Upper lobe of left lung (tissue), 4 donors: ENCODE results near the gene ALG9.

Source experiments
- POLR2AphosphoS5 ChIP-seq, 2 donors: sonication (generic); formaldehyde crosslinking; IDR thresholded peaks; one replicate each; pipeline ENCODE4 v1.5.1; 2017; ENCODE audit warnings: antibody characterized with exemption in 2 of 2
- TF ChIP-seq, protein P1 (sequence below), 6 experiments: fragments of 450-650 bp in 4 of 6; fragments of 200-600 bp in 2 of 6; sonication (generic) in 2 of 6; IDR thresholded peaks; one replicate each; pipeline ENCODE4 v1.5.1; 2016 to 2019; ENCODE audit warnings: antibody characterized with exemption in 6 of 6

DNA sequence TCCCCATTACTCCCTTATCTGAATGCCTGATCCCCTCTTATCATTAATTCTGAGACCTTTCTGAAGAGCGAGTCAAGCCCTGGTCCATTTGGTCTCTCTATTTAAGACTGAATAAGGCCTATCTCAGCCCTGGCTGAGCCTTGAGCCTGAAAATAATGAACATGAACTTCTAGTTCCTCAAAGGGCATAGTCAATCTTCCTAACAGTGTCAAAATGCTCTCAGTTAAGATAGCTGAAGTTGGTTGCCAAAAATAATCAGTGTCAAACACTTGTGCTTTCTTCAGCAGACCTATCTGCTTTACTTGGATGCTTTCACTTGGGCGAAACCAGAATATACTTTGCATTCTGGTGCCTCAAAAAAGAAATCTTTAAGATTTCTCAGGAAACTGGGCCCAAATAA lies 62.5 kb downstream of the ALG9 start:
- no peak for TF ChIP-seq POLR2AphosphoS5 (IDR thresholded peaks at IDR 0.05)
- TF ChIP-seq, protein P1, sequence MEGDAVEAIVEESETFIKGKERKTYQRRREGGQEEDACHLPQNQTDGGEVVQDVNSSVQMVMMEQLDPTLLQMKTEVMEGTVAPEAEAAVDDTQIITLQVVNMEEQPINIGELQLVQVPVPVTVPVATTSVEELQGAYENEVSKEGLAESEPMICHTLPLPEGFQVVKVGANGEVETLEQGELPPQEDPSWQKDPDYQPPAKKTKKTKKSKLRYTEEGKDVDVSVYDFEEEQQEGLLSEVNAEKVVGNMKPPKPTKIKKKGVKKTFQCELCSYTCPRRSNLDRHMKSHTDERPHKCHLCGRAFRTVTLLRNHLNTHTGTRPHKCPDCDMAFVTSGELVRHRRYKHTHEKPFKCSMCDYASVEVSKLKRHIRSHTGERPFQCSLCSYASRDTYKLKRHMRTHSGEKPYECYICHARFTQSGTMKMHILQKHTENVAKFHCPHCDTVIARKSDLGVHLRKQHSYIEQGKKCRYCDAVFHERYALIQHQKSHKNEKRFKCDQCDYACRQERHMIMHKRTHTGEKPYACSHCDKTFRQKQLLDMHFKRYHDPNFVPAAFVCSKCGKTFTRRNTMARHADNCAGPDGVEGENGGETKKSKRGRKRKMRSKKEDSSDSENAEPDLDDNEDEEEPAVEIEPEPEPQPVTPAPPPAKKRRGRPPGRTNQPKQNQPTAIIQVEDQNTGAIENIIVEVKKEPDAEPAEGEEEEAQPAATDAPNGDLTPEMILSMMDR (IDR thresholded peaks at IDR 0.05) = no peak
